Endothelial cell of umbilical vein (primary cell): ENCODE results near the gene SRP19.

ENCODE experiments used
- CTCF ChIP-seq, 2 donors: IDR thresholded peaks; 1 replicate in 1 of 2; 2 replicates in 1 of 2; pipeline ENCODE4 v1.5.1; 2011; ENCODE audit warnings: low read length in 2 of 2, mild to moderate bottlenecking in 2 of 2, moderate library complexity in 2 of 2, control low read depth in 1 of 2, inconsistent platforms in 1 of 2, low read depth in 1 of 2; ENCODE audit not compliant: insufficient read depth in 1 of 2; ENCODE audit errors: extremely low read depth in 1 of 2
- EZH2 ChIP-seq: IDR thresholded peaks from 2 replicates; pipeline ENCODE4 v1.6.1; 2012; ENCODE audit warnings: borderline replicate concordance, low read depth, mild to moderate bottlenecking, moderate library complexity, low read length, inconsistent platforms; ENCODE audit not compliant: severe bottlenecking
- FOS ChIP-seq: IDR thresholded peaks from 2 replicates; pipeline ENCODE4 v1.6.1; 2011; ENCODE audit warnings: mild to moderate bottlenecking, low read length, moderate library complexity, borderline replicate concordance; ENCODE audit not compliant: insufficient read depth
- GATA2 ChIP-seq: IDR thresholded peaks from 2 replicates; pipeline ENCODE4 v1.7.0; 2011; ENCODE audit warnings: low read depth, mild to moderate bottlenecking, moderate library complexity, mixed read lengths, low read length; ENCODE audit not compliant: insufficient read length, insufficient read depth
- JUN ChIP-seq: IDR thresholded peaks from 2 replicates; pipeline ENCODE4 v1.6.1; 2011; ENCODE audit warnings: borderline replicate concordance, low read depth; ENCODE audit not compliant: insufficient read length, insufficient read depth
- MAX ChIP-seq: IDR thresholded peaks from 2 replicates; pipeline ENCODE4 v1.6.1; 2011; ENCODE audit not compliant: insufficient read depth, insufficient read length
- MYC ChIP-seq: IDR thresholded peaks from one replicate; pipeline ENCODE4 v1.6.1; 2011; ENCODE audit warnings: mild to moderate bottlenecking, low read depth, low read length
- POLR2A ChIP-seq: IDR thresholded peaks from 2 replicates; pipeline ENCODE4 v1.6.1; 2012; ENCODE audit warnings: low read depth, mild to moderate bottlenecking, control low read depth, low read length
- POLR2AphosphoS5 ChIP-seq: IDR thresholded peaks from 2 replicates; pipeline ENCODE4 v1.6.1; 2012; ENCODE audit warnings: low read depth, mild to moderate bottlenecking, control low read depth, low read length, moderate library complexity; ENCODE audit not compliant: insufficient read depth

GRCh38 chr5:112885001-112885400, 23.9 kb downstream of the SRP19 start:
- TF ChIP-seq POLR2A (no peak), CTCF (IDR thresholded peaks at IDR 0.05; ENCODE audit: extremely low read depth in 1 of 2, insufficient read depth in 1 of 2, low read depth in 1 of 2, low read length in 2 of 2) (no peak), POLR2AphosphoS5 (no peak), MYC (no peak), EZH2 (no peak), GATA2 (no peak), MAX (no peak), FOS (no peak), JUN (no peak)
